ENCODE data around the gene IL36A. TPM values are rescaled to one million over a fixed set of nuclear protein-coding genes. Genes with fewer than 3 reads are reported as not detected.

The IL36A gene
- total and polyA plus RNA-seq, 9 of the 15 experiments (the other 6 are each of a cell fraction or from before 2014, with no cell fraction given): not detected

DNA sequence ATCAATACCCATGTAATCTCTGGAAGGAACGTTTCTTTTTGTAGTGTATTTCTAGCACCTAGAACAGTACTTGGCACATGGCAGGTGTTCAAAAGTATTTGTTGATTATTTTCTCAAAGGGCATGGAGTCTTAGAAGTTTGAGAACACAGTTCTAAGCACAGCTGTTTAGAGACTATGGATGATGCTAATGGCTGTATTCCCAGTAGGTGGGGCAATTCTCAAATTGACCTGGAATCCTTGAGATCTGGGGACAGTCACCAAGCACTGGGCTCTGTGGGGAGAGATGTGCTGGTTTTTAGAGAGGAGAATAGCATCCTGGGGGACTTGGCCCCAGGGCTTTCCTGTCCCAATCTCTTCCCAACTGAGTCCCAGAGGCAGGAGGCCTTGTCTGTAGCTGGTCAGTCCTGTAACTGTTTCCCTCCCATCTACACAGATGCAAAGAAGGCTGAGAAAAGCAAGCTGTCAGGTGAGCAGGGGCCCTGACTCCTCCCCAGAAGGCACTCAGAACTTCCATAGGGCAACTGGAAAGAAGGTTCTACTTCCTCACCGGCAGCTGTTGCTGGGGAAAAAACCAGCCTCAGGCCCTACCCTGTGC is 44.9 kb upstream of the IL36A start (continued):
- TF ChIP-seq, protein P1, sequence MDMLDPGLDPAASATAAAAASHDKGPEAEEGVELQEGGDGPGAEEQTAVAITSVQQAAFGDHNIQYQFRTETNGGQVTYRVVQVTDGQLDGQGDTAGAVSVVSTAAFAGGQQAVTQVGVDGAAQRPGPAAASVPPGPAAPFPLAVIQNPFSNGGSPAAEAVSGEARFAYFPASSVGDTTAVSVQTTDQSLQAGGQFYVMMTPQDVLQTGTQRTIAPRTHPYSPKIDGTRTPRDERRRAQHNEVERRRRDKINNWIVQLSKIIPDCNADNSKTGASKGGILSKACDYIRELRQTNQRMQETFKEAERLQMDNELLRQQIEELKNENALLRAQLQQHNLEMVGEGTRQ (CRISPR knock-in tag; IDR thresholded peaks at IDR 0.05): no peak
- TF ChIP-seq, protein P2, sequence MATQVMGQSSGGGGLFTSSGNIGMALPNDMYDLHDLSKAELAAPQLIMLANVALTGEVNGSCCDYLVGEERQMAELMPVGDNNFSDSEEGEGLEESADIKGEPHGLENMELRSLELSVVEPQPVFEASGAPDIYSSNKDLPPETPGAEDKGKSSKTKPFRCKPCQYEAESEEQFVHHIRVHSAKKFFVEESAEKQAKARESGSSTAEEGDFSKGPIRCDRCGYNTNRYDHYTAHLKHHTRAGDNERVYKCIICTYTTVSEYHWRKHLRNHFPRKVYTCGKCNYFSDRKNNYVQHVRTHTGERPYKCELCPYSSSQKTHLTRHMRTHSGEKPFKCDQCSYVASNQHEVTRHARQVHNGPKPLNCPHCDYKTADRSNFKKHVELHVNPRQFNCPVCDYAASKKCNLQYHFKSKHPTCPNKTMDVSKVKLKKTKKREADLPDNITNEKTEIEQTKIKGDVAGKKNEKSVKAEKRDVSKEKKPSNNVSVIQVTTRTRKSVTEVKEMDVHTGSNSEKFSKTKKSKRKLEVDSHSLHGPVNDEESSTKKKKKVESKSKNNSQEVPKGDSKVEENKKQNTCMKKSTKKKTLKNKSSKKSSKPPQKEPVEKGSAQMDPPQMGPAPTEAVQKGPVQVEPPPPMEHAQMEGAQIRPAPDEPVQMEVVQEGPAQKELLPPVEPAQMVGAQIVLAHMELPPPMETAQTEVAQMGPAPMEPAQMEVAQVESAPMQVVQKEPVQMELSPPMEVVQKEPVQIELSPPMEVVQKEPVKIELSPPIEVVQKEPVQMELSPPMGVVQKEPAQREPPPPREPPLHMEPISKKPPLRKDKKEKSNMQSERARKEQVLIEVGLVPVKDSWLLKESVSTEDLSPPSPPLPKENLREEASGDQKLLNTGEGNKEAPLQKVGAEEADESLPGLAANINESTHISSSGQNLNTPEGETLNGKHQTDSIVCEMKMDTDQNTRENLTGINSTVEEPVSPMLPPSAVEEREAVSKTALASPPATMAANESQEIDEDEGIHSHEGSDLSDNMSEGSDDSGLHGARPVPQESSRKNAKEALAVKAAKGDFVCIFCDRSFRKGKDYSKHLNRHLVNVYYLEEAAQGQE (IDR thresholded peaks at IDR 0.05; ENCODE audit: borderline replicate concordance): peak; percentile 28; the same call in 1 of the 2 replicates
- TF ChIP-seq, protein P2 (CRISPR knock-in tag; IDR thresholded peaks at IDR 0.05; ENCODE audit: low read depth): no peak
- TF ChIP-seq SNIP1 (IDR thresholded peaks at IDR 0.05; ENCODE audit: low read depth) (no peak), RAD21 (CRISPR knock-in tag; conservative IDR thresholded peaks at IDR 0.05 in 1 of 2, IDR thresholded peaks at IDR 0.05 in 1 of 2) (peak in 1 of 2 experiments; percentile 56; a peak in 2 of 4 replicates)
- TF ChIP-seq, protein P3, sequence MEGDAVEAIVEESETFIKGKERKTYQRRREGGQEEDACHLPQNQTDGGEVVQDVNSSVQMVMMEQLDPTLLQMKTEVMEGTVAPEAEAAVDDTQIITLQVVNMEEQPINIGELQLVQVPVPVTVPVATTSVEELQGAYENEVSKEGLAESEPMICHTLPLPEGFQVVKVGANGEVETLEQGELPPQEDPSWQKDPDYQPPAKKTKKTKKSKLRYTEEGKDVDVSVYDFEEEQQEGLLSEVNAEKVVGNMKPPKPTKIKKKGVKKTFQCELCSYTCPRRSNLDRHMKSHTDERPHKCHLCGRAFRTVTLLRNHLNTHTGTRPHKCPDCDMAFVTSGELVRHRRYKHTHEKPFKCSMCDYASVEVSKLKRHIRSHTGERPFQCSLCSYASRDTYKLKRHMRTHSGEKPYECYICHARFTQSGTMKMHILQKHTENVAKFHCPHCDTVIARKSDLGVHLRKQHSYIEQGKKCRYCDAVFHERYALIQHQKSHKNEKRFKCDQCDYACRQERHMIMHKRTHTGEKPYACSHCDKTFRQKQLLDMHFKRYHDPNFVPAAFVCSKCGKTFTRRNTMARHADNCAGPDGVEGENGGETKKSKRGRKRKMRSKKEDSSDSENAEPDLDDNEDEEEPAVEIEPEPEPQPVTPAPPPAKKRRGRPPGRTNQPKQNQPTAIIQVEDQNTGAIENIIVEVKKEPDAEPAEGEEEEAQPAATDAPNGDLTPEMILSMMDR (IDR thresholded peaks at IDR 0.05 in 2 of 3, conservative IDR thresholded peaks at IDR 0.05 in 1 of 3; ENCODE audit: insufficient read depth in 2 of 3, low read depth in 1 of 3, low read length in 3 of 3): peak; percentile 34 to 58 (median 53)
